Measurements from ENCODE around the gene TRPC1.

Gene TRPC1

GRCh38 chr3:142846779-142847577 lies 123.1 kb downstream of the TRPC1 start:
- no peak for DNase-seq

GRCh38 chr3:142849148-142849547 lies 125.3 kb downstream of the TRPC1 start:
- DNase-seq = no peak

- DNase-seq = peak; percentile 28
Measured at GRCh38 chr3:142850395-142851023, 126.7 kb downstream of the TRPC1 start.

- no peak for DNase-seq
Measured at GRCh38 chr3:142852009-142852408, 128.2 kb downstream of the TRPC1 start.

- DNase-seq = no peak
Measured at GRCh38 chr3:142853270-142854168, 129.7 kb downstream of the TRPC1 start.

GRCh38 chr3:142857056-142857455 lies 133.2 kb downstream of the TRPC1 start:
- DNase-seq = no peak

Measured in stimulated activated CD8-positive, alpha-beta memory T cell treated with anti-CD3 and anti-CD28 coated beads, Interleukin-4, amount 100 ng/mL, for 48 hours (primary cell).